ENCODE measurements around the gene PDE4B. TPM values are rescaled to one million over a fixed set of nuclear protein-coding genes. Genes with fewer than 3 reads are reported as not detected.
"Not testable (repeated sequence)": the region's sequence is repeated elsewhere in the genome, so short reads cannot be mapped to it uniquely, and the experiment has no call there.

PDE4B gene
- total RNA-seq, 1 donor from 2014 or later, result 33.3 TPM

DNA sequence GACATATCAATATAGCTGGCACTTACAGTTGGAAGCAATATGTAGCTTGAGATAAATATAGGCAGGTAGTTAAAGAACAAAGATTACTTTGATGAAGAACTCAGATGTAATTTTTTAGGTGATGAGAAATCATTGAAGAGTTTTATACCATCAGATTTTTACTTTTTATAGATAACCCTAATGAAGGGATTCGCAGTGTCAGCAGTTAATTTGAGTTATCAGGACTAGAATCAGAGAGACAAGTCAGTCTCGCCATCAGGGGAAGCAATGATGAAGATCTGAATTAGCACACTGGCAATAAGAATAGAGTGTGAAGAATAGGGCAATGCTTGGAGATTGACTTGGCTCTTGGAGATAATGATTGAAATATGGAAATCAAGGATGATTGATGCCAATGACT, 342.5 kb downstream of the PDE4B start:
- DNase-seq, result no peak

DNA sequence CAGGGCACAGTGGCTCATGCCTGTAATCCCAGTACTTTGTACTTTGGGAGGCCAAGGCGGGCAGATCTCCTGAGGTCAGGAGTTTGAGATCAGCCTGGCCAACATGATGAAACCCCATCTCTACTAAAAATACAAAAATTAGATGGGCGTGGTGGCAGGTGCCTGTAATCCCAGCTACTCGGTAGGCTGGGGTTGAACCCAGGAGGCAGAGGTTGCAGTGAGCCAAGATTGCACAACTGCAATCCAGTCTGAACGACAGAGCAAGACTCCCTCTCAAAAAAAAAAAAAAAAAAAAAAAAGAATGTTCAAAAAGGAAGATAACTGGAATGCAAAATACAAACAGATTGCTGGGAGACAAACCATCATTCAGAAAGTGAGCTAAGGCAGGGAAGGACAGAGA, 343.7 kb downstream of the PDE4B start:
- not testable (repeated sequence) for DNase-seq

DNA sequence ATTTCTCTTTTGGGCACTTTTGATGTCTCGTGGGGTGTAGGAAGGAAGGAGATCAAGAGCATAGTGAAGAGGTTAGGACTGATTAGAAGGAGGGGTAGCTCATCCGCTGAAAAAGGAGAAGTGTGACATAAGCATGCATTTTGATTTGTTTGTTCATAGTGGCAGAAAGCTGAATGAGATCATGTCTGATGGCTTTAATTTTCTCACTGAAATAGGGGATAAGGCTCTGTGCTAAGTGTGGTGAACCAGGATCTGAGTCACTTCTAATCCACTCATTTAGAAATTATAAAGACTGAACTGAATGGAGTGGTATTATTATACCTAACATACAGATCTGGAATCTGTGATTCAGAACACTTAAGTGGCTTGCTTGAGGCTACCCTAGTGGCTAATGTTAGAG, 344.5 kb downstream of the PDE4B start:
- DNase-seq, result no peak

DNA sequence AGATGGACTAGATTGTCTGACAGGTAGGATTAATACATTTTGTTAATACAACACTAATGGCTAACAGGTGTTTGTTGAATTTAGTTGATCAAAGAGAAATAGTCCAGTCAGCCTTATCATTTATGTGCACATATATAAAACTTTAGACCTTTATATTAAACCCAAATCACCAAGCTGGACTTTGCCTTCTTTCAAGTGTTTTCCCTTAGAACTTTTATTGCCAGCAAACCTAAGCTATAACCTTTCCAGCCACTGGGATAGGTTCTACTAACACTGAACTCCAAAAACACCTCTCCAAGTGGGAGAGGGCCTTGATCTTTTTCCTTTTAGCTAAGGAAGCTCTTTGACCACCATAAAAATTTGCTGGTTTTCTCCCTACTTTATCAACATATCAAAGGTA, 345.9 kb downstream of the PDE4B start:
- DNase-seq, result no peak

DNA sequence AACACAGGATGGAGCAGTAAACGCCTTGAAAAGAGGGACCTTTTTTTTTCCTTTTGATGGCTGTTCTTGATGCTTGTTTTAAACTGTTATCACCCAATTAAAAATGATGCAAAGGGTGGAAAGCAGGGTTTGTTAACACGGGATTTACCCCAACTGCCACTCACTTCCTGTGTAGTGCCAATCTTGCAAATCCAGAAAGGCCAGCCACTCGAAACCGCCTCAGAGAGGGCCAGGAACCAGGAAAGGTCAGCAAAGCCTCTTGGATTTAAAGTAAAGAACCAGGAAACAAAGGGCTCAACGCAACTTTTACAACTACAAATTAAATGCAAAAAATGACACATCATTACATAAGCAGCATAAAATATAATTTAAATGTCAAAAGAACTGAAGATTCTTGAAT, 347.4 kb downstream of the PDE4B start:
- no peak for DNase-seq

DNA sequence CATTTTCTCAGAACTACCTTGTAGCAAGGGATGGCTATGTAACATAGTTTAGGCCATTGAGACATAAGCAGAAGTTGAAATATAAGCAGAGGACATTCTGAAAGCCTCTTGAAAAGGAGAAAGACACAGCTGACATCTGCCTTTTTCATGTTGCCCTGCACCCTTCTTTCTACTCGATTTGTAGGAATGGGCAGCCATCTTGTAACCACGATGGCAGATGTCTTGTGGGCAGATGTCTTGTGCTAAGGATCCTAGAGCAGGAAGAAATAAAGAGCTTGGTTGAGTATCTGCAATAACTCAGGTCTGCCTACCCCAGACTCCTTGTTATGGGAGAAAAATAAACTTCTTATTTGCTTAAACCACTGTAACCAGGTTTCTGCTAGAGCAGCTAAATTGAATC, 351.0 kb downstream of the PDE4B start:
- no peak for DNase-seq

DNA sequence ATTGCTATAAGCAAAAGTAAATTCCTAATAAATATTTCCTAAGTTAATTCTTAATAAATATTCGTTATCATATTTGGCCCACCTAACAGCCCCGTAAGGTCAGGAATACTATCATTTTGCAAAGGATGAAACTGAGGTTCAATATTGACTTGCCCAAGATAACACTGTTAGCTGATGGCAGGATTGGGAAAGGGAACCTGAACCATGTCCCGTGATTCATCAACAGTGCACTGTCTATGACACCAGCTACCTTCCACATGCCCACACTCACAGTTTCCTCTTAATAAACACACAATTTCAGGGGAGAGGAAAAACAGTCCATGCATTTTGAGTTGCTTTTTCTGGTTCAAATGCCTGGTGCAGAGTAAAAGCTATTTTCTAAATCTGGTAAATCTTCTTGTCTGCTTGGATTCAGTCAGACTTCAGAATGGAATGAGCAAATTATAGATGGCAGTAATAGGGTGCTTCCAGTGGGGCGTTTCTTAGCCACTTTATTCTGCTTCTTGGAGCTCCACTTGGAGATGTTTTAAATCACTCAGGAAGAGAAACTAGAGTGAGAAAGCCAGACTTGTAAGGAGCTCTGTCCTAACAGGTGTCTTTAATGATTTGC, 354.6 kb downstream of the PDE4B start:
- no peak for DNase-seq

DNA sequence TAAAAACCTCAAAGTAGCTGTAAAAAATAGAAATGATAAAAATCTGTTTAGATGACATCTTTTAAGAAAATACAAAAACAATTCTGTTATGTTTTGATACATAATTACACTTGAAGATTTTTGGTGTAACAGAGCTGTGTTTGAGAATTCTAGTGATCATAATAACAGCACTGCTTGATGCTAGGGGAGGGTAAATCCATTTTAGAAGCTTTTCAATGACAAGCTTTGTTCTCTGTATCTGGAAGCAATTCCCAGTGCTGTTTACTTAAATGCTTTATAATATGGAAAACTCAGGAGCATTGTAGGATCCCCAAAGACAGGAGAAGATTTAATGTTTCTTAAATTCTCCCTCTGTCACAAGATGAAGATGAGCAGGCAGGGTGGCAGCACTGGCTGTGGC, 359.3 kb downstream of the PDE4B start:
- no peak for DNase-seq

DNA sequence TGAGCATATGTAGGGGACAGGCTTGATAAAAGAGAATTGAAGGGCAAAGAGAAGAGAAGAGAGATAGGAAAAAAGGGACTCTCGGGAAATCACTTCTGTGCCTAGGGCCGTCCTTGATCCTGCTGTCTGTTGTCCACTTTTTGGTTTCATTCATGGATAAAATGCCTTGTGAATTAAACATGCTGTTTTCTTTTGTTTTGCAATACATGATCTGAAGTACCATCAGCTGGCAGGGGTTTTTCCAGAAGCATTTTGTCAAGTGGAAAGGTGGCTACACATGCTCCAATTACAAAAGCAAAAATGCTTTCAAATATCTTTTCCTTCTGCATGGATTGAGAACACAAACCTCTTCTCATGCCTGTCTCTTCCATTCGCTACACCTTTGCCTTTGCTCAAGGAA, 361.7 kb downstream of the PDE4B start:
- DNase-seq, result no peak

DNA sequence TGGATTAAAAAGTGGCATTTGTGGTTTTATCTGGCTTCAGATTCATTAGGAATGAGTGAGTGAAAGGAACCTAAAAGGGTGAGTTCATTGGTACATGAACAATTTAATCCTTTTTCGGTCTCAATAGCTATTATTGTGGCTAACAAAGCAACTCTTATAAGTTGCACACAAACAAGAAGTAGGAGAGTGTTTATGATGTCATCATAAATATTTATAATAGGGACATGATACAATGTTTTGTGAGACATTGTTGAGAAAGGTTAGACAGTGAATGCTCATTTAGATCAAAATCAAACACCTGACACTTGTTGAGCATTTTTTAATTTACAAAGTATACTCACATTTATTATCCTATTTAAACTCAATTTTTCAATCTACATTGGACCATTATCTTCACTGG, 363.4 kb downstream of the PDE4B start:
- DNase-seq, result no peak

DNA sequence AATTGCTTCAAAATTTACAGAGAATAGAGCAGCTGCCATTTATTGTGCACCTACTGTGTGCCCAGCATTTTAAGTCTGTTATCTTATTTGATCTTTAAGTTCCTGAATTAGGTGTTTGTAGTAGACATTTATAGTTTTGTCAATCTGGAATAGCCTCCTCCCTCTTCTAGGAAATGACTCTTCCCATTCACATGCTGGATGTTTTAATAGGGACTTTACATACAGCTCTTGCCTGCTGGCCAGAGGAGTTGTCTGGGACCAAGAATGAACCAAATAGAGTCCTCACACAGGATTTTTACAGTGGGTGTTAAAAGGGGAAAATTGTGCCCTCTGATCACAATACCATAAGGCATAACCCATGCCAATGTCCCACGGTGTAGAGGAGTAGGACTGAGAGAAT, 367.1 kb downstream of the PDE4B start:
- DNase-seq, result no peak

DNA sequence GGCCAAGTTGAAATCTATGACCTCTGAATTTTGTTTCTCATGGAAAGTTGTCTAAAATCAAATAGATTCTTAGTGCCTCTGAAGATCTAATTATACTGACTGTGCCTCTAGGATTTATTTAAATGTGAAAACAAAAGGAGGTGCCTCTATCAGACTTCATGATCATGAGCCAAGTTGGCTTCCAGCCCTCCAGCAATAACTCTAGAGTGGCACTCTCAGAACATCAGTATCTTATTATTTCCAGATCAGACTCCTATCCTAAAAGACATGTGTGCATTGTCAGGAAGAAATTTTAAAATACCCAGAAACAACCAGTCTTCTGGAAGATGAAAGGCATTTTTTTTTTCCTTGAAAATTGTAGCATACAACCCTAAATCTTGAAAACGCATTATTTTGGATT, 368.0 kb downstream of the PDE4B start:
- no peak for DNase-seq

DNA sequence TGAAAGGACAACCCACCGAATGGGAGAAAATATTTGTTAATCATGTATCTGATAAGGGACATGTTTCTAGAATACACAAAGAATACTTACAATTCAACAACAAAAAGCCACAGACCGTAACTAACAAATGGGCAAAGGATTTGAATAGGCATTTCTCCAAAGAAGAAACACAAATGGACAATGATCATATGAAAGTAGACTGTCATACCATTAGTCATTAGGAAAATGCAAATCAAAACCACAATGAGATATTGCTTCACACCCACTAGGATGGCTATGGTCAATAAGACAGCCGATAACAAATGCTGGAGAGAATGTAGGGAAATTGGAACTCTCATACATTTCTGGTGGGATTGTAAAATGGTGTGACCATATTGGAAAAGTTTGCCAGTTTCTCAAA, 374.1 kb downstream of the PDE4B start:
- DNase-seq, result no peak

DNA sequence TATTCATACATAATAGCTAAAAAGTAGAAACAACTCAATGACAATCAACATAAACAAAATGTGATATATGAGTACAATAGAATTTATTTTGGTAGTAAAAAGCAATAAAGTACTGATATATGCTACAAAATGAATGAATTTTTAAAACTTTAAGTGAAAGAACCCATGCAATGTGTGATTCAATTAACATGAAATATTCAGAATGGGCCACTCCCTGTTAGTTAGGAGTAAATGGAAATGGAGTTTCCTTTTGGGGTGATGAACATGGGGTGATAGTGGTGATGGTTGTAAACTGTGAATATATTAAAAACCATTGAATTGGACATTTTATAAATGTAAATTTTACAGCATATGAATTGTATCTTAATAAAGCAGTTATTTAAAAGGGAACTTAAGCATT, 374.6 kb downstream of the PDE4B start:
- no peak for DNase-seq

DNA sequence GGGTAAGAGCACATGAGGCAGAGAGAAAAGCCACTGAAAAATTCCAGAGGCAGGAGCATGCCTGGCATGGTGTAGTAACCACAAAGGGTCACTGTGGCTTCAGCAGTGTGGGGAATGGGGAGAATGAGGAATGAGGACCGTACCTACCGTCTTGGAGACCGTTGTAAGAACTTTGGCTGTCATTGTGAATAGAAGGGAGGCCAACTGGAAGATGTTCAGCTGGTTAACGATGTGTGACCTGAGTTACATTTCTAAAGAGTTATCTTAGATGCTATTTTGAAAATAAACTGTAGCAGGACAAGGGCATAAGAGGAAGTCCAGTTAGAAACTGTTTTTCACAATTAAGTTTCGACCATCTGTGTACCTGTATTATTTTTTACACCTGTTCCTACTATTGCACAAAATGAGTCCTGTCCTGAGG, 375.8 kb downstream of the PDE4B start:
- no peak for DNase-seq

DNA sequence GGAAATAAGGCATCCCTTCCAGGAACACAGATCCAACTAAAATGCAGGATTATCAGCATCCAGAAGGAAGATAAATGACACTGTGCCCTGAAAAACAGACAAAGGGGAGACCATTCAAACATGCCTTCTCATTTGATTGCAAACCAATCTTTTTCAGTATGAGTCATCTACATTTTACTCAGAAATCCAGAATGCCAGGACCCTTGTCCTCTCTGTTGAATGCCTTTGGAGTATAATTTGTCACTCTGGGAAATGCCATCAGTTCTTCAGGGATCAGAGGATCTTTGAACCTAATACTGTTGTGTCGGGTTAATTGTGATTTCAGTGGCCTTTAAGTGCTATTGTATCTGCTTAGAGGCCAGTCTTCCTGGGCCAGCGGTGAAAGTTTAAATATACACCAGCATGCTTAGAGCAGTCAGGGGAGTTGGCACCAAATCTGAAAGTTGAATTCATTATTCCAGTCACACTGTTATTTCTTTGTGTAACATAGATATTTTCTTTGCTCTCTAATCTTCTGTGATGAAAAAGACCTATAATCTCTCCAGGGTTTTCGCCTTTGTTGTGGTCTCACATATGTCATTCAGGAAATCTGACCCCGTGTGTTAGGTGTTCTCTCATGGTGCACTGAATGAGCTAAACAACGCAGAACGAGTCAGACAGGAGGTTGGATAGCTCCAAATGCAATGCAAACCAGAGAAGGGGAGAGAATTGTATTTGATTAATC, 376.4 kb downstream of the PDE4B start:
- no peak for DNase-seq

DNA sequence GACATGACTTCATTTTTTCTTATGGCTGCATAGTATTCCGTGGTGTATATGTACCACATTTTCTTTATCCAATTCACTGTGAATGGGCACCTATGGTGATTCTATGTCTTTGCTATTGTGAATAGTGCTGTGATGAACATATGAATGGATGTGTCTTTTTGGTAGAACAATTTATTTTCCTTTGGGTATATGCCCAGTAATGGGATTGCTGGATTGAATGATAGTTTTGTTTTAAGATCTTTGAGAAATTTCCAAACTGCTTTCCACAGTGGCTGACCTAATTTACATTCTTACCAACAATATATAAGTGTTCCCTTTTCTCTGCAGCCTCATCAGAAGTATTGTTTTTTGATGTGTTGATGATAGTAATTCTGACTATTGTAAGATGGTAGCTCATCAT, 379.6 kb downstream of the PDE4B start:
- no peak for DNase-seq

DNA sequence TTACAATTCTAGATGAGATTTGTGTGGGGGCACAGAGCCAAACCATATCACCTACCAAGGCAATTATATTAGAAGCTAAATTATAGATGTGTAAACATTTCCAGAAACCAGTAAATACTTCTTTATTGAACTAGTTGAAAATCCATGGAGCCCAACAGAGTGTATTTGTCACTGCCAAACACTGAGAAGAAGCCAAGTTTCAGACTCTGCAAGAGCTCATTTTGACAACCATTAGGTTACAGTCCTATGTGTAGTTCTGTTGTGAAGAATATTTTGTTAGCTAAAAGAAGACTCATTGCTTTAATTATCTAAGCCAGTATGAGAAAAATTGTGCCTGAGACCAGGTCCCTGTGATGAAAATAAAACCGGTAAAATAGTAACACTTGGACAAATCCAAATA, 382.4 kb downstream of the PDE4B start:
- no peak for DNase-seq

DNA sequence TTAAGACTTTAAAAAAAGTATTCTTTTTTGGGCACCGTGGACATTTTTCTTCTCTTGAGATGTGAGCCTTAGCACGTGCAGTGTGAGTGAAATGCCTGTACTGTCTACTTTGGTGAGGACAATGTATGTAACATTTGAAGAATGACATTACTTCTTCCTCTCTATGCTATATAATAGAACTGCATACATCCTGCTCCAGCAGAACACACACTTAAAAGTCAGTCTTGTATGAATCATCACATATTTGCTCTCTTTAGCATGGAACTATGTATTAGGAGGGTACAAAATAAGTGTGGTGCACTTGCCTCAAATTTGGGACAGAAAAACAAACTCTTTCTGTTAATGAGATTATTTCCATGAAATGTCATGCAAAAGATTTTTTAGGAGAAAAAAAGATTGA, 382.9 kb downstream of the PDE4B start:
- DNase-seq, result no peak

DNA sequence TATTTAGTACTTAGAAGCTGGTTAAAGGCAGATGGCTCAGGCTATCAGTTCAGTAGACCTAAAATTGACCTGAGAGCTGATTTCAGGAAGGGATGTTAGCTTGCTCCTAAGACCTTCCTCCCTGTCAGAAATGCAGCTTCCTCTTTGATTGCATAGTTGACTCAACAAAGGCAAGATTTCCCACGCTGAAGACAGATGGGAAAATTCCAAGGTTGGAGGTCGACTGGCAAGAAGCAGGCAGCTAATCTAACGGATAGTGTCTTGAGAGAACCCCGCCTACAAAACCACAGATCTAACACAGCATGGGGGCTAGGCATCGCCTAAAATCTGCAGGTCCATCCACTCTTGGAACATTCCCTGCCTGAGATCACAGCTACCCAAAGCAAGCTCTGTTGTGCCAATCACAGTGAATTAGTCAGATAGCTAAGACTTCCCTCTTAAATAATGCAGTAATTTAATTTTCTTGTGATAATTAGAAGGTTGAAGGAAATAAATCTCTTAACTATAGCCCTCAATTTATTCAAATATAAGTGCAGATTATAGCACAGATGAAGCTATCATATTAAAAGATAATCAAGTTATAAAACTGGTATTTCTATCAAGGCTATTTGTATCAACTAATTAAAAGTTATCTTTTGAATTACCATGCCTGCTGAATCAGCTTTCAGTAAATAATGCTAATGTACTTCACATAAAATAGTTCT, 383.5 kb downstream of the PDE4B start:
- no peak for DNase-seq

DNA sequence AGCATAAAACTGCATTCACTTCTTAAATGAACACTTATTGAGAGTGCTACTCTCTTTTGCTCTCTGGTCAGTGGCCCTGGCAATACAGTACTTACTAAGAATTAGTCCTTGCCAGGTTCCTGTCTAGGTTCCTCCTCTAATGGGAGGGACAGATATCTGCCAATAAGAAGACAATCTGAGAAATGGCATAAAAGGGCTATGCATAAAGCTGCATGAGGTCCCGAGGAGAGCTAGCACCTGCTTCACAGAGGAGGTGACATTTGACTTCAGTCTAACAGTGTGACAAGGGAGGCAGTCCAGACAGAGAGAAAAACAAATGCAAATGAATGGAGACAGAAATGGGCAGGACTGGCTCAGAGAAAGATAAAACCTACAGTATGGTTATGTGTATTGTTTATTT, 384.1 kb downstream of the PDE4B start:
- no peak for DNase-seq

DNA sequence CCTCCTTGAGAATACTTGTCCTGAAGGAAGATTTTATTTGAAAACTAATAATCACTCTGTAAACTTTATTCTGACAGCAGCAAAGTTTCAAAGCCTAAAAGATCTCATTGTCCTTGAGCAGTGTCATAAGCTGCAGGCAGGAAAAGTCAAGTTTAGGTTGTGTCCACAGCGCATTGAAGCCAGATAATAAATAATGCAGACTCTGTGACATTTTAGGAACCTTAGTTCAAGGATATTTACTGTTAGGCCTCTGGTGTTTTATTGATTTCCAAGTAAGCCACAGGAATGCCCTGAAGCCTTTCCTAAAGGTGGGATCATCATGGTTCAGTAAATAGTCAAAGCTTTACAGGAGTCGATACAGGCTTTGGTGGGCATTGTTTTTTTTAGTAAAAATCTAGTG, 384.8 kb downstream of the PDE4B start:
- DNase-seq, result no peak

DNA sequence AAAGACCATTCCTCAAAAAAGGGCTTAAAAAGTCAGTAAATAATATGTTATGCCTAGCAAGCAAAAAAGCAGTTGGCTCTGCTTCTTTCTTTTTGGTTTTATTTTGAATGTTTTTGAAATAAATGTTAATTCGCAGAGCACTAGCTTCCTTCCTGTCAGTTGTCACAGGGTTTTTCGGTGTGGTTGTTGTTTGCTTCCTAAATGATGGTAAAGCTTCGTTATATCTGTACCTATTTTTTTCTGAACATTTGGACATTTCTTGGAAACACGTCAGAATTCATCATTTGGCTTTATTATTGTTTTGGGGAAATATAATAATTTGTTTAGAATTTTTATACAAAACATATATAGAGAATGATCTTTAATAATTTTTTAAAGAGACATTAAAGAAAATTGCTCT, 389.3 kb downstream of the PDE4B start:
- no peak for DNase-seq
